A549 (cell line): ENCODE measurements around the gene SEMA4B. TPM values are rescaled to one million over a fixed set of nuclear protein-coding genes. Genes with fewer than 3 reads are reported as not detected.

Experiments
- ATAC-seq, 2 experiments: fragments of 200-7000 bp in 1 of 2; fragments of >200 bp in 1 of 2; cut with Nextera tagmentation in 1 of 2; cut with Tn5 transposase in 1 of 2; 3 replicates each; pipeline versions ENCODE4 v1.8.0 to v1.9.1; 2018 to 2020; ENCODE audit warnings: mild to moderate bottlenecking in 1 of 2, moderate library complexity in 1 of 2
- CTCF ChIA-PET: fragments of 300-600 bp; sonication (Branson Sonifier 250); formaldehyde crosslinking; extraction: SDS; loops from one replicate; lab custom pipeline; 2021; ENCODE audit warnings: antibody characterized with exemption, inconsistent platforms; lab: Yijun Ruan, JAX
- POLR2A ChIA-PET: fragments of 350-600 bp; formaldehyde crosslinking; extraction: SDS; loops from one replicate; lab custom pipeline; 2021; ENCODE audit warnings: antibody characterized with exemption, inconsistent platforms; lab: Yijun Ruan, JAX
- DNase-seq, 2 experiments: peaks; one replicate each; pipeline versions ENCODE4 v3.0.0 to v3.0.0-alpha.2; 2011 to 2016; ENCODE audit warnings: low read depth in 1 of 2, low spot score in 1 of 2
- FAIRE-seq: peaks from 2 replicates; lab custom pipeline; 2011; peaks lifted over from hg19 to GRCh38; lab: Jason Lieb, UNC
- H3K27ac ChIP-seq, 2 experiments: fragments of >200 bp; sonication (Bioruptor Twin); formaldehyde crosslinking; 3 replicates each; pipeline ENCODE4 v1.5.1; 2016 to 2017
- H3K4me1 ChIP-seq: fragments of >200 bp; sonication (Bioruptor Twin); formaldehyde crosslinking; 3 replicates; pipeline ENCODE4 v1.6.1; 2016
- H3K4me2 ChIP-seq: fragments of >200 bp; sonication (Bioruptor Twin); formaldehyde crosslinking; 3 replicates; pipeline ENCODE4 v1.6.1; 2016
- H3K4me3 ChIP-seq: fragments of >200 bp; sonication (Bioruptor Twin); formaldehyde crosslinking; 3 replicates; pipeline ENCODE4 v1.5.1; 2016
- H3K9me3 ChIP-seq: fragments of >200 bp; sonication (Bioruptor Twin); formaldehyde crosslinking; 3 replicates; pipeline ENCODE4 v1.6.1; 2016
- ATOH8 ChIP-seq: fragments of 250-450 bp; sonication (Bioruptor Pico); IDR thresholded peaks from 2 replicates; pipeline ENCODE4 v1.5.0; 2020; ENCODE audit warnings: low read depth, mild to moderate bottlenecking, moderate library complexity
- BCL3 ChIP-seq: fragments of >200 bp; sonication (Bioruptor Twin); formaldehyde crosslinking; IDR thresholded peaks from 3 replicates; pipeline ENCODE4 v1.6.1; 2016
- CBX2 ChIP-seq: fragments of 200-600 bp; sonication (generic); IDR thresholded peaks from 2 replicates; pipeline ENCODE4 v1.6.1; 2016; ENCODE audit warnings: low read depth, mild to moderate bottlenecking, borderline replicate concordance
- CEBPB ChIP-seq, 2 experiments: fragments of >200 bp in 1 of 2; sonication (Bioruptor Twin) in 1 of 2; formaldehyde crosslinking in 1 of 2; IDR thresholded peaks; 2 replicates each; pipeline ENCODE4 v1.6.1; 2012 to 2016
- EHF ChIP-seq: fragments of 250-450 bp; sonication (Bioruptor Pico); IDR thresholded peaks from 2 replicates; pipeline ENCODE4 v1.5.0; 2020; ENCODE audit warnings: mild to moderate bottlenecking
- EHMT2 ChIP-seq: fragments of 200-600 bp; sonication (generic); IDR thresholded peaks from 2 replicates; pipeline ENCODE4 v1.6.1; 2016; ENCODE audit warnings: antibody characterized with exemption, low read depth, mild to moderate bottlenecking, moderate library complexity
- EP300 ChIP-seq, 2 experiments: fragments of >200 bp; sonication (Bioruptor Twin); formaldehyde crosslinking; IDR thresholded peaks; 2 replicates in 1 of 2; 3 replicates in 1 of 2; pipeline ENCODE4 v1.6.1; 2016 to 2017
- ESRRA ChIP-seq: fragments of 150-350 bp; IDR thresholded peaks from 2 replicates; pipeline ENCODE4 v1.6.1; 2014; ENCODE audit warnings: mild to moderate bottlenecking, low read length, borderline replicate concordance
- FOSL2 ChIP-seq, 2 experiments: fragments of 450-650 bp in 1 of 2; fragments of >200 bp in 1 of 2; sonication (Bioruptor Twin) in 1 of 2; formaldehyde crosslinking; IDR thresholded peaks; 2 replicates each; pipeline versions ENCODE4 v1.5.0 to v1.6.1; 2016 to 2020; ENCODE audit warnings: mild to moderate bottlenecking in 1 of 2, moderate library complexity in 1 of 2
- HMGXB4 ChIP-seq: fragments of 250-450 bp; sonication (Bioruptor Pico); IDR thresholded peaks from 2 replicates; pipeline ENCODE4 v1.5.0; 2021; ENCODE audit warnings: mild to moderate bottlenecking, moderate library complexity, borderline replicate concordance
- HOXB5 ChIP-seq: fragments of 250-450 bp; sonication (Bioruptor Pico); IDR thresholded peaks from 2 replicates; pipeline ENCODE4 v1.5.0; 2020; ENCODE audit warnings: mild to moderate bottlenecking, moderate library complexity
- JUN ChIP-seq, 2 experiments: fragments of >200 bp; sonication (Bioruptor Twin); formaldehyde crosslinking; IDR thresholded peaks; 2 replicates in 1 of 2; 3 replicates in 1 of 2; pipeline ENCODE4 v1.6.1; 2016 to 2017
- JUNB ChIP-seq: fragments of >200 bp; sonication (Bioruptor Twin); formaldehyde crosslinking; IDR thresholded peaks from 2 replicates; pipeline ENCODE4 v1.6.1; 2016
- KDM1A ChIP-seq: fragments of 200-600 bp; sonication (generic); IDR thresholded peaks from 2 replicates; pipeline ENCODE4 v1.6.1; 2016; ENCODE audit warnings: low read depth, mild to moderate bottlenecking
- MAFK ChIP-seq: fragments of 450-650 bp; IDR thresholded peaks from 2 replicates; pipeline ENCODE4 v1.6.1; 2014; ENCODE audit not compliant: partially characterized antibody
- MYC ChIP-seq: IDR thresholded peaks from 2 replicates; pipeline ENCODE4 v1.6.1; 2012; ENCODE audit warnings: mild to moderate bottlenecking, inconsistent platforms, low read length, improper control_type of control experiment, borderline replicate concordance
- NPAS2 ChIP-seq: fragments of 250-450 bp; sonication (Bioruptor Pico); IDR thresholded peaks from 2 replicates; pipeline ENCODE4 v1.8.0; 2022; ENCODE audit warnings: mild to moderate bottlenecking, moderate library complexity, borderline replicate concordance
- POLR2AphosphoS2 ChIP-seq: conservative IDR thresholded peaks from 2 replicates; pipeline ENCODE4 v1.6.1; 2012; ENCODE audit warnings: low read length, improper control_type of control experiment, inconsistent platforms
- RARB ChIP-seq: fragments of 250-450 bp; sonication (Bioruptor Pico); IDR thresholded peaks from 2 replicates; pipeline ENCODE4 v1.8.0; 2021; ENCODE audit warnings: mild to moderate bottlenecking, moderate library complexity
- RFX5 ChIP-seq: fragments of 450-650 bp; IDR thresholded peaks from 2 replicates; pipeline ENCODE4 v1.7.1; 2014; ENCODE audit warnings: antibody characterized with exemption, mild to moderate bottlenecking, moderate library complexity
- RNF2 ChIP-seq: fragments of 200-600 bp; sonication (generic); IDR thresholded peaks from 2 replicates; pipeline ENCODE4 v1.6.1; 2016; ENCODE audit warnings: low read depth, mild to moderate bottlenecking, antibody characterized with exemption, moderate library complexity, borderline replicate concordance
- SREBF2 ChIP-seq: fragments of 450-650 bp; IDR thresholded peaks from 2 replicates; pipeline ENCODE4 v1.6.1; 2014; ENCODE audit warnings: mild to moderate bottlenecking, moderate library complexity
- TFCP2L1 ChIP-seq: fragments of 250-450 bp; sonication (Bioruptor Pico); IDR thresholded peaks from 2 replicates; pipeline ENCODE4 v1.5.0; 2021; ENCODE audit warnings: mild to moderate bottlenecking
- ZC3H11A ChIP-seq: fragments of 450-650 bp; IDR thresholded peaks from 2 replicates; pipeline ENCODE4 v1.6.1; 2014; ENCODE audit warnings: antibody characterized with exemption, mild to moderate bottlenecking
- ZSCAN20 ChIP-seq: fragments of 250-450 bp; sonication (Bioruptor Pico); IDR thresholded peaks from 2 replicates; pipeline ENCODE4 v1.8.0; 2022; ENCODE audit warnings: mild to moderate bottlenecking, moderate library complexity
- WGBS: methylation state at CpG from one replicate; pipeline ENCODE4 v1.1.6; 2017; ENCODE audit errors: missing lambda C conversion rate; 5-methylcytosine and 5-hydroxymethylcytosine counted together
- polyA plus RNA-seq, 4 experiments: library from polyadenylated mRNA; depleted of rRNA in 3 of 4; stranded (reverse); fragments of >200 nt; fragmentation: RNase III in 1 of 4; extraction: RNeasy Plus Mini Kit Qiagen cat#74134 plus additional on column Dnase treatment in 1 of 4; gene quantifications; 2 replicates in 3 of 4; 3 replicates in 1 of 4; pipeline ENCODE4 v1.2.3, GENCODE V29; 2011 to 2017

SEMA4B gene
- polyA plus RNA-seq, 2 of the 4 experiments (the other 2 are of a cell fraction) = 45.3 to 47.1 TPM

DNA sequence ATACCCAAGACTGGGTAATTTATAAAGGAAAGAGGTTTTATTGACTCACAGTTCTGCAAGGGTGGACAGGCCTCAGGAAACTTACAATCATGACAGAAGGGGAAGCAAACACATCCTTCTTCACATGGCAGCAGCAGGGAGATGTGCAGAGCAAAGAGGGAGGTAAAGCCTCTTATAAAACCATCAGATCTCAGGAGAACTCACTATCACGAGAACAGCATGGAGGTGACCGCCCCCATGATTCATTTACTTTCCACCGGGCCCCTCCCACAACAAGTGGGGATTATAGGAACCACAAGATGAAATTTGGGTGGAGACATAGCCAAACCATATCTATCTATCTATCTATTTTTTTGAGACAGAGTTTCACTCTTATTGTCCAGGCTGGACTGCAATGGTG, 38.2 kb downstream of the SEMA4B start:
- Histone ChIP-seq H3K4me1 (peaks cover 7% of the 10 kb centered on the region; the same call in 2 of the 3 replicates), H3K27ac (no peak overlapping the region)
- WGBS = 65% methylated on average over 3 of the region's 3 CpGs
- ATAC-seq = no peak
- CTCF ChIA-PET = interaction anchor here (3.4 to 15.7 kb wide), 2 partner anchors 8 to 26 kb away, joined by 13 to 288 read pairs; no protein-coding TSS in a partner anchor
- no peak for TF ChIP-seq HOXB5 (CRISPR knock-in tag)
- no peak for TF ChIP-seq ZC3H11A
- TF ChIP-seq NPAS2 (CRISPR knock-in tag) = no peak
- no peak for TF ChIP-seq SREBF2
- TF ChIP-seq EHMT2 = no peak
- TF ChIP-seq RARB (CRISPR knock-in tag) = no peak
- TF ChIP-seq JUN (IDR thresholded peaks at IDR 0.05) = no peak
- TF ChIP-seq POLR2AphosphoS2 = no peak
- no peak for TF ChIP-seq FOSL2 (IDR thresholded peaks at IDR 0.05)
- TF ChIP-seq FOSL2 (CRISPR knock-in tag; IDR thresholded peaks at IDR 0.05) = no peak
- no peak for TF ChIP-seq ESRRA
- no peak for TF ChIP-seq ZSCAN20 (CRISPR knock-in tag)
- TF ChIP-seq EHF = no peak
- TF ChIP-seq HMGXB4 = no peak
- TF ChIP-seq ATOH8 (CRISPR knock-in tag) = no peak
- no peak for TF ChIP-seq JUNB
- TF ChIP-seq, all 56 proteins: peak for 0
- POLR2A ChIA-PET = no interaction called here
- FAIRE-seq = no peak
- Histone ChIP-seq H3K9me3 (no peaks in the 10 kb centered on the region), H3K4me2 (no peak overlapping the region), H3K4me3 (no peak overlapping the region)
- no peak for DNase-seq

GRCh38 chr15:90240856-90241255, 39.7 kb downstream of the SEMA4B start:
- H3K27ac ChIP-seq = no peak overlapping the region
- H3K4me3 ChIP-seq = no peak overlapping the region
- no peaks in the 10 kb centered on the region for H3K4me1 ChIP-seq
- no peaks in the 10 kb centered on the region for H3K9me3 ChIP-seq
- FAIRE-seq = no peak
- CTCF ChIA-PET = interaction anchor here (1.1 to 4.0 kb wide), 3 partner anchors 10 to 104 kb away, joined by 3 to 20 read pairs (median 4); partner anchors contain the start of gene TTLL13
- POLR2A ChIA-PET = no interaction called here
- H3K4me2 ChIP-seq = no peak overlapping the region
- no peak for ATAC-seq
- WGBS = 90% methylated on average over 6 of the region's 8 CpGs
- DNase-seq = no peak
- TF ChIP-seq RFX5 (no peak), EP300 (IDR thresholded peaks at IDR 0.05) (no peak), TFCP2L1 (no peak), CEBPB (IDR thresholded peaks at IDR 0.05) (no peak), ZSCAN20 (CRISPR knock-in tag) (no peak), CBX2 (no peak), BCL3 (no peak), RNF2 (no peak), MYC (no peak), KDM1A (no peak), JUNB (no peak), MAFK (no peak), FOSL2 (IDR thresholded peaks at IDR 0.05) (no peak), FOSL2 (CRISPR knock-in tag; IDR thresholded peaks at IDR 0.05) (no peak)
- TF ChIP-seq, all 56 proteins: peak for 0
